GM23248 (cell line): ENCODE results near the gene UPF1. TPM values are rescaled to one million over a fixed set of nuclear protein-coding genes. Genes with fewer than 3 reads are reported as not detected.

Source experiments
- DNase-seq: peaks from one replicate; pipeline ENCODE4 v3.0.0-alpha.2; 2015
- H2AFZ ChIP-seq: fragments of 200-600 bp; sonication (generic); 2 replicates; pipeline ENCODE4 v1.6.1; 2016; ENCODE audit warnings: antibody characterized with exemption
- H3F3A ChIP-seq: fragments of 200-600 bp; sonication (generic); 2 replicates; pipeline ENCODE4 v1.6.1; 2016; ENCODE audit warnings: mild to moderate bottlenecking, antibody characterized with exemption, mixed run types; ENCODE audit not compliant: insufficient read depth
- H3K27ac ChIP-seq: fragments of 200-600 bp; sonication (generic); 2 replicates; pipeline ENCODE4 v1.5.1; 2016; ENCODE audit warnings: mild to moderate bottlenecking
- H3K27me3 ChIP-seq: fragments of 200-600 bp; sonication (generic); replicated peaks from 2 replicates; pipeline ENCODE4 v1.6.1; 2016; ENCODE audit warnings: mild to moderate bottlenecking; ENCODE audit not compliant: insufficient read depth
- H3K36me3 ChIP-seq: fragments of 200-600 bp; sonication (generic); 2 replicates; pipeline ENCODE4 v1.6.1; 2016; ENCODE audit warnings: low read depth, mild to moderate bottlenecking
- H3K4me1 ChIP-seq: fragments of 200-600 bp; sonication (generic); 2 replicates; pipeline ENCODE4 v1.6.1; 2016; ENCODE audit warnings: mild to moderate bottlenecking; ENCODE audit not compliant: insufficient read depth
- H3K4me2 ChIP-seq: fragments of 200-600 bp; sonication (generic); one replicate; pipeline ENCODE4 v1.6.1; 2016; ENCODE audit warnings: mild to moderate bottlenecking; ENCODE audit not compliant: unreplicated experiment
- H3K4me3 ChIP-seq: fragments of 200-600 bp; sonication (generic); 2 replicates; pipeline ENCODE4 v1.5.1; 2016; ENCODE audit warnings: mild to moderate bottlenecking
- H3K79me2 ChIP-seq: fragments of 200-600 bp; sonication (generic); 2 replicates; pipeline ENCODE4 v1.6.1; 2016; ENCODE audit warnings: mild to moderate bottlenecking; ENCODE audit not compliant: insufficient read depth
- H3K9ac ChIP-seq: fragments of 200-600 bp; sonication (generic); 2 replicates; pipeline ENCODE4 v1.6.1; 2016; ENCODE audit warnings: mild to moderate bottlenecking
- H3K9me2 ChIP-seq: fragments of 200-600 bp; sonication (generic); 2 replicates; pipeline ENCODE4 v1.6.1; 2016; ENCODE audit warnings: mixed run types, mild to moderate bottlenecking, moderate library complexity; ENCODE audit not compliant: insufficient read depth
- H3K9me3 ChIP-seq: fragments of 200-600 bp; sonication (generic); one replicate; pipeline ENCODE4 v1.6.1; 2017; ENCODE audit warnings: low read depth
- H4K20me1 ChIP-seq: fragments of 200-600 bp; sonication (generic); 2 replicates; pipeline ENCODE4 v1.6.0; 2016; ENCODE audit not compliant: insufficient read depth
- EZH2 ChIP-seq: fragments of 200-600 bp; sonication (generic); IDR thresholded peaks from 2 replicates; pipeline ENCODE4 v1.6.1; 2018; ENCODE audit warnings: antibody characterized with exemption, mild to moderate bottlenecking; ENCODE audit not compliant: insufficient read depth, poor library complexity, severe bottlenecking
- EZH2phosphoT487 ChIP-seq: fragments of 200-600 bp; sonication (generic); IDR thresholded peaks from 2 replicates; pipeline ENCODE4 v1.6.1; 2018; ENCODE audit warnings: antibody characterized with exemption, moderate library complexity, mild to moderate bottlenecking, low read depth; ENCODE audit not compliant: insufficient read depth
- WGBS, 2 experiments: methylation state at CpG; one replicate each; pipeline ENCODE4 v1.1.6; 2015 to 2017; ENCODE audit warnings: low lambda C conversion rate in 2 of 2, low coverage in 1 of 2; ENCODE audit errors: missing lambda C conversion rate in 2 of 2; 5-methylcytosine and 5-hydroxymethylcytosine counted together
- in situ Hi-C: fragments of 300-500 bp; cut with MboI; formaldehyde crosslinking; loops from 2 replicates; pipeline ENCODE4 v1.15.0; 2020
- polyA plus RNA-seq: library from polyadenylated mRNA; unstranded; fragments of >200 nt; fragmentation: Nextera tagmentation; extraction: Ambion mirVana; gene quantifications from 2 replicates; pipeline ENCODE4 v1.2.1, GENCODE V29; 2016
- total RNA-seq: library from RNA; depleted of rRNA; stranded (reverse); fragments of >200 nt; shearing (Covaris generic); gene quantifications from 2 replicates; pipeline ENCODE4 v1.2.3, GENCODE V29; 2014

The UPF1 gene
- total and polyA plus RNA-seq, 2 experiments from 2014 or later: 4.3 to 57.4 TPM

DNA sequence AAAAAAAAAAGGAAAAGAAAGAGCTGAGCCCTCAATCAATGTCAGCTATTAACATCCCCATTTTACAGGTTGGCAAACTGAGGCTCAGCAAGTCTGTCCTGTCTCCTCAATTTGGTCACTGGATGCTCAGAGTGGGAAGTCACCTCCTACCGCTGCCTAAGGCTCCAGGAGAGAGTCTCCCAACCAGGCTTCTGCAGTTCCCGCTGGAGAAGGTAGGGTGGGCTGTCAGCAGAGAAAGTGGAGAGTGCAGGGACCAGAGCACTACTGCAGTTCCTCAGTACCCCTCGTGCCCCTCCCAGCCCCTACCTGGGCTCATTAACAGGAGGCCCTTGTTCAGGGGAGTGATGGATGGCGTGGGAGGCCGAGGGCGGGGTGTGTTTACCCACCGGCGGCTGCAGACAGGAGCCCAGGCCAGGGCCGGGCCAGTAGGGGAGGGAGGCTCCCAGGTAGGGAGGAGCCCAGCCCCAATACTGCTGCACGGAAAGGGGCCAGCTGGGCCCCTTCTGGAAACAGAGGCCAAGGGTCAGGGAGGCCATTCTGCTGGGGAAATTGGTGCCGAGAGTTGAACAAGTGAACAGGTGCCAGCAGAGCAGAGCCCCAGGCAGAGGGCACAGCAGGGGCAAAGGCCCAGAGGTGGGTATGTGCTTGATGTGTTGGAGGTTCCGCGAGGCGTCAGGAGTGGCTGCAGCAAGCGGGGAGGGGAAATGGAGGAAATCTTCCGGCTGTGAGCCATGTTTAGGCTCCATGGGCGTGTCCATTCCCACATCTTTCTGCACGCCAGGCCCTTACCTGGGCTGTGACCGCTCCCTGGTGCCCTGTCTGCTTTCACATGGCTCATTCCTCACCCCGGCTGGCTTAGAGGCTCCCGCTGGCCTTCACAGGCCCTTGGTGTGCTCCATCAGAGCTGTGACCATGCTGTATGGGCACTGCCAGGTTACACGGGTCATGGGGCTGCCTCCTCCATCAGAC is 33.1 kb upstream of the UPF1 start:
- H3K4me3 ChIP-seq: no peak overlapping the region
- no peak for DNase-seq
- no peak overlapping the region for H2AFZ ChIP-seq
- no peaks in the 10 kb centered on the region for H3K9me3 ChIP-seq
- H3K27ac ChIP-seq: no peak overlapping the region
- no peaks in the 10 kb centered on the region for H3K36me3 ChIP-seq
- in situ Hi-C loops: no loop called here
- H3K9me2 ChIP-seq: no peaks in the 10 kb centered on the region
- H3F3A ChIP-seq: 0 out of 2 replicates have a peak, but pooled peaks cover 9% of the 10 kb centered on the region
- WGBS, 2 experiments: 39% methylated on average over 21 to 22 of the region's 22 CpGs
- peaks cover 14% of the 10 kb centered on the region for H3K4me1 ChIP-seq
- no peaks in the 10 kb centered on the region for H4K20me1 ChIP-seq
- no peak for TF ChIP-seq EZH2phosphoT487
- no peak for TF ChIP-seq EZH2
- H3K79me2 ChIP-seq: no peaks in the 10 kb centered on the region
- no peaks in the 10 kb centered on the region; the same call in 1 of the 2 replicates for H3K27me3 ChIP-seq
- no peak overlapping the region for H3K9ac ChIP-seq
- H3K4me2 ChIP-seq: no peak overlapping the region

GRCh38 chr19:18799389-18799970 is 32.3 kb upstream of the UPF1 start:
- no peaks in the 10 kb centered on the region for H3K36me3 ChIP-seq
- H3K27me3 ChIP-seq: no peaks in the 10 kb centered on the region; the same call in 1 of the 2 replicates
- H3K9me2 ChIP-seq: no peaks in the 10 kb centered on the region
- H3F3A ChIP-seq: 0 out of 2 replicates have a peak, but pooled peaks cover 9% of the 10 kb centered on the region
- peaks cover 14% of the 10 kb centered on the region for H3K4me1 ChIP-seq
- H4K20me1 ChIP-seq: no peaks in the 10 kb centered on the region
- H3K27ac ChIP-seq: no peak overlapping the region
- in situ Hi-C loops: no loop called here
- no peaks in the 10 kb centered on the region for H3K9me3 ChIP-seq
- H2AFZ ChIP-seq: no peak overlapping the region
- no peaks in the 10 kb centered on the region for H3K79me2 ChIP-seq
- no peak overlapping the region for H3K4me2 ChIP-seq
- no peak for DNase-seq
- H3K9ac ChIP-seq: no peak overlapping the region
- no peak for TF ChIP-seq EZH2
- TF ChIP-seq EZH2phosphoT487: no peak
- no peak overlapping the region for H3K4me3 ChIP-seq

- Histone ChIP-seq H3K4me3 (no peak overlapping the region), H3K9me3 (no peaks in the 10 kb centered on the region), H3K36me3 (no peaks in the 10 kb centered on the region), H3K4me1 (peaks cover 14% of the 10 kb centered on the region), H3K79me2 (no peaks in the 10 kb centered on the region), H3K4me2 (no peak overlapping the region), H3K27me3 (no peaks in the 10 kb centered on the region; the same call in 1 of the 2 replicates), H3K27ac (no peak overlapping the region), H3F3A (0 out of 2 replicates have a peak, but pooled peaks cover 9% of the 10 kb centered on the region), H3K9ac (no peak overlapping the region), H4K20me1 (no peaks in the 10 kb centered on the region), H3K9me2 (no peaks in the 10 kb centered on the region), H2AFZ (no peak overlapping the region)
- TF ChIP-seq EZH2phosphoT487 (no peak), EZH2 (no peak)
- in situ Hi-C loops: no loop called here
- DNase-seq: no peak
Measured at GRCh38 chr19:18800079-18800478, 31.7 kb upstream of the UPF1 start.

GRCh38 chr19:18800636-18801035 is 31.1 kb upstream of the UPF1 start:
- DNase-seq: no peak
- no peak for TF ChIP-seq EZH2
- TF ChIP-seq EZH2phosphoT487: no peak
- Histone ChIP-seq H3K27me3 (no peaks in the 10 kb centered on the region; the same call in 1 of the 2 replicates), H3K9me3 (no peaks in the 10 kb centered on the region), H3K4me1 (peaks cover 9% of the 10 kb centered on the region; the same call in 1 of the 2 replicates), H3F3A (0 out of 2 replicates have a peak, but pooled peaks cover 9% of the 10 kb centered on the region), H3K9ac (no peak overlapping the region), H3K27ac (no peak overlapping the region), H3K9me2 (no peaks in the 10 kb centered on the region), H3K36me3 (no peaks in the 10 kb centered on the region), H3K4me3 (no peak overlapping the region), H4K20me1 (no peaks in the 10 kb centered on the region), H3K79me2 (no peaks in the 10 kb centered on the region), H3K4me2 (no peak overlapping the region), H2AFZ (no peak overlapping the region)
- in situ Hi-C loops: no loop called here
- 62 to 67% methylated on average over 8 to 10 of the region's 10 CpGs for WGBS, 2 experiments
